SK-N-SH (cell line): ENCODE data around the gene CBFB. TPM values are rescaled to one million over a fixed set of nuclear protein-coding genes. Genes with fewer than 3 reads are reported as not detected.

Experiments
- CTCF ChIA-PET: fragments of 300-600, 350-600 bp; formaldehyde crosslinking; extraction: SDS; loops from one replicate; lab custom pipeline; 2021; lab: Yijun Ruan, JAX
- POLR2A ChIA-PET: fragments of 350-600 bp; sonication (Branson Sonifier 250); formaldehyde crosslinking; extraction: SDS; loops from one replicate; lab custom pipeline; 2020; ENCODE audit warnings: antibody characterized with exemption, inconsistent platforms; lab: Yijun Ruan, JAX
- DNase-seq: peaks from one replicate; pipeline ENCODE4 v3.0.0; 2012
- H2AFZ ChIP-seq: fragments of 200-600 bp; sonication (generic); 2 replicates; pipeline ENCODE4 v1.8.1; 2016; ENCODE audit warnings: antibody characterized with exemption, mild to moderate bottlenecking, low read depth
- H3F3A ChIP-seq: fragments of 200-600 bp; sonication (generic); replicated peaks from 2 replicates; pipeline ENCODE3; 2016; ENCODE audit warnings: antibody characterized with exemption, mild to moderate bottlenecking; ENCODE audit not compliant: insufficient read depth
- H3K27ac ChIP-seq, 2 experiments: fragments of 200-500 bp in 1 of 2; fragments of 200-600 bp in 1 of 2; sonication (Bioruptor generic) in 1 of 2; sonication (generic), shearing (Covaris generic) in 1 of 2; 2 replicates each; pipeline versions ENCODE4 v1.5.1 to v1.6.1; 2014 to 2016; ENCODE audit warnings: low read depth in 2 of 2, inconsistent platforms in 1 of 2, low read length in 1 of 2, mild to moderate bottlenecking in 1 of 2, mixed read lengths in 1 of 2
- H3K27me3 ChIP-seq: fragments of 200-600 bp; sonication (generic), shearing (Covaris generic); 2 replicates; pipeline ENCODE4 v1.6.1; 2016; ENCODE audit warnings: mixed run types; ENCODE audit not compliant: insufficient read depth
- H3K36me3 ChIP-seq, 2 experiments: fragments of 200-500 bp in 1 of 2; fragments of 200-600 bp in 1 of 2; sonication (Bioruptor generic) in 1 of 2; sonication (generic) in 1 of 2; replicated peaks in 1 of 2; 2 replicates each; pipeline versions ENCODE3 to v1.5.1; 2014 to 2016; ENCODE audit warnings: low read length in 1 of 2, mild to moderate bottlenecking in 1 of 2; ENCODE audit not compliant: insufficient read depth in 2 of 2, control insufficient read depth in 1 of 2
- H3K4me1 ChIP-seq, 2 experiments: fragments of 200-500 bp in 1 of 2; fragments of 200-600 bp in 1 of 2; sonication (Bioruptor generic) in 1 of 2; sonication (generic), shearing (Covaris generic) in 1 of 2; 2 replicates each; pipeline versions ENCODE4 v1.5.1 to v1.6.1; 2014 to 2016; ENCODE audit warnings: low read depth in 1 of 2, low read length in 1 of 2, mixed run types in 1 of 2; ENCODE audit not compliant: insufficient read depth in 2 of 2, control insufficient read depth in 1 of 2
- H3K4me2 ChIP-seq: fragments of 200-600 bp; sonication (generic), shearing (Covaris generic); 2 replicates; pipeline ENCODE4 v1.6.1; 2017; ENCODE audit warnings: mixed run types
- H3K4me3 ChIP-seq, 2 experiments: fragments of 200-500 bp in 1 of 2; fragments of 200-600 bp in 1 of 2; sonication (Bioruptor generic) in 1 of 2; sonication (generic), shearing (Covaris generic) in 1 of 2; 2 replicates each; pipeline versions ENCODE4 v1.5.1 to v1.8.1; 2014 to 2016; ENCODE audit warnings: low read depth in 2 of 2, inconsistent platforms in 1 of 2, low read length in 1 of 2, mild to moderate bottlenecking in 1 of 2, mixed read lengths in 1 of 2, moderate library complexity in 1 of 2
- H3K79me2 ChIP-seq: fragments of 200-600 bp; sonication (generic); 2 replicates; pipeline ENCODE4 v1.8.1; 2017; ENCODE audit warnings: mild to moderate bottlenecking; ENCODE audit not compliant: insufficient read depth
- H3K9ac ChIP-seq: fragments of 200-600 bp; sonication (generic); 2 replicates; pipeline ENCODE4 v1.6.1; 2017; ENCODE audit warnings: mixed run types
- H3K9me2 ChIP-seq: fragments of 200-600 bp; sonication (generic); 2 replicates; pipeline ENCODE4 v1.6.1; 2017; ENCODE audit warnings: mixed run types
- H3K9me3 ChIP-seq: fragments of 200-600 bp; sonication (generic); 2 replicates; pipeline ENCODE4 v1.6.1; 2017; ENCODE audit warnings: mixed run types, mild to moderate bottlenecking, moderate library complexity
- H4K20me1 ChIP-seq: fragments of 200-600 bp; sonication (generic); 2 replicates; pipeline ENCODE4 v1.6.1; 2017; ENCODE audit warnings: mild to moderate bottlenecking, mixed run types; ENCODE audit not compliant: insufficient read depth
- CTCF ChIP-seq: fragments of 200-600 bp; sonication (generic); IDR thresholded peaks from 2 replicates; pipeline ENCODE4 v1.6.1; 2017; ENCODE audit warnings: antibody characterized with exemption, mild to moderate bottlenecking, moderate library complexity
- EP300 ChIP-seq, 2 experiments: IDR thresholded peaks; 2 replicates each; pipeline versions ENCODE4 v1.4.0 to v1.6.1; 2012; ENCODE audit warnings: borderline replicate concordance in 1 of 2, low read depth in 1 of 2, low read length in 1 of 2
- FOXJ3 ChIP-seq: sonication (generic); formaldehyde crosslinking; IDR thresholded peaks from 2 replicates; pipeline ENCODE4 v1.5.1; 2020; ENCODE audit warnings: mild to moderate bottlenecking, missing genetic modification reagents
- GABPA ChIP-seq: IDR thresholded peaks from 2 replicates; pipeline ENCODE4 v1.4.0; 2012; ENCODE audit warnings: low read depth, mild to moderate bottlenecking
- GATA2 ChIP-seq: sonication (generic); formaldehyde crosslinking; IDR thresholded peaks from 2 replicates; pipeline ENCODE4 v1.5.0; 2020; ENCODE audit warnings: mild to moderate bottlenecking, missing genetic modification reagents
- NRF1 ChIP-seq: IDR thresholded peaks from 2 replicates; pipeline ENCODE4 v1.6.1; 2012; ENCODE audit warnings: low read depth, mild to moderate bottlenecking, low read length
- POLR2AphosphoS5 ChIP-seq: IDR thresholded peaks from 2 replicates; pipeline ENCODE4 v1.6.1; 2012; ENCODE audit warnings: low read depth, low read length
- RXRA ChIP-seq: IDR thresholded peaks from 2 replicates; pipeline ENCODE4 v1.4.0; 2012; ENCODE audit warnings: low read depth, mild to moderate bottlenecking, borderline replicate concordance
- TAF1 ChIP-seq: IDR thresholded peaks from 2 replicates; pipeline ENCODE4 v1.6.1; 2012; ENCODE audit warnings: low read depth, mild to moderate bottlenecking, low read length, moderate library complexity, borderline replicate concordance
- TCF12 ChIP-seq: IDR thresholded peaks from 2 replicates; pipeline ENCODE4 v1.4.0; 2012
- TEAD4 ChIP-seq: IDR thresholded peaks from 2 replicates; pipeline ENCODE4 v1.4.0; 2012; ENCODE audit warnings: mild to moderate bottlenecking, borderline replicate concordance; ENCODE audit not compliant: insufficient read depth
- USF2 ChIP-seq: fragments of 150-350 bp; IDR thresholded peaks from 2 replicates; pipeline ENCODE4 v1.6.1; 2017; ENCODE audit warnings: antibody characterized with exemption, low read length, low read depth, borderline replicate concordance
- WGBS: methylation state at CpG from one replicate; pipeline ENCODE4 v1.1.6; 2017; ENCODE audit warnings: low lambda C conversion rate; 5-methylcytosine and 5-hydroxymethylcytosine counted together
- polyA plus RNA-seq, 3 experiments: library from polyadenylated mRNA; depleted of rRNA; stranded (reverse); fragments of >200 nt; gene quantifications; 2 replicates each; pipeline ENCODE4 v1.2.3, GENCODE V29; 2012
- TF ChIP-seq, protein P1 (sequence below): IDR thresholded peaks from 2 replicates; pipeline ENCODE4 v1.4.0; 2012; ENCODE audit warnings: low read depth
- TF ChIP-seq, protein P2 (sequence below): IDR thresholded peaks from 2 replicates; pipeline ENCODE4 v1.6.1; 2012; ENCODE audit warnings: mild to moderate bottlenecking, low read depth, low read length, moderate library complexity

Gene CBFB
- polyA plus RNA-seq, 1 of the 3 experiments (the other 2 are of a cell fraction): 40.1 TPM

DNA sequence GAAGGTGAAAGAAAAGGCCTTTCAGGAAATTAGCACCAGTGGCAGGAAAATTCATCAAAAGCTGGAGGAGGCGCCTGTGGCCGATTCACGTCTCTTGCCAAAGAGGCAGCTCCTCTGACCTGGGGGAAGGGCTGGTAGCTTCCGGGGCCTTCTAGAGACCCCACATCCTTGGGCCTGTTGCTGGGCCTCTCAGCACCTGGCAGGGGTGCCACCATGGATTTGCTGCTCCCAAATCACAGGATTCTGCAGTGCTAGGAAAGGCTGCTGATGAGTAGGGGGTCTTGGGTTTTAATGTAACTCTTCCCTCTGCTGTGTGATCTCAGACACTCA is 11.6 kb upstream of the CBFB start:
- WGBS: 66% methylated on average over 4 of the region's 4 CpGs
- Histone ChIP-seq H4K20me1 (no peaks in the 10 kb centered on the region), H3K9ac (no peak overlapping the region), H2AFZ (no peak overlapping the region), H3K27me3 (no peaks in the 10 kb centered on the region)
- no peak for TF ChIP-seq GATA2 (CRISPR knock-in tag)
- TF ChIP-seq TEAD4: no peak
- TF ChIP-seq USF2: no peak
- TF ChIP-seq TAF1: no peak
- TF ChIP-seq, protein P1, sequence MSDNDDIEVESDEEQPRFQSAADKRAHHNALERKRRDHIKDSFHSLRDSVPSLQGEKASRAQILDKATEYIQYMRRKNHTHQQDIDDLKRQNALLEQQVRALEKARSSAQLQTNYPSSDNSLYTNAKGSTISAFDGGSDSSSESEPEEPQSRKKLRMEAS: no peak
- no peak for TF ChIP-seq RXRA
- TF ChIP-seq TCF12: no peak
- TF ChIP-seq FOXJ3: no peak
- TF ChIP-seq EP300 (IDR thresholded peaks at IDR 0.05; ENCODE audit: borderline replicate concordance in 1 of 2, low read depth in 1 of 2, low read length in 1 of 2): no peak
- no peak for TF ChIP-seq NRF1
- no peak for TF ChIP-seq CTCF
- TF ChIP-seq, protein P2, sequence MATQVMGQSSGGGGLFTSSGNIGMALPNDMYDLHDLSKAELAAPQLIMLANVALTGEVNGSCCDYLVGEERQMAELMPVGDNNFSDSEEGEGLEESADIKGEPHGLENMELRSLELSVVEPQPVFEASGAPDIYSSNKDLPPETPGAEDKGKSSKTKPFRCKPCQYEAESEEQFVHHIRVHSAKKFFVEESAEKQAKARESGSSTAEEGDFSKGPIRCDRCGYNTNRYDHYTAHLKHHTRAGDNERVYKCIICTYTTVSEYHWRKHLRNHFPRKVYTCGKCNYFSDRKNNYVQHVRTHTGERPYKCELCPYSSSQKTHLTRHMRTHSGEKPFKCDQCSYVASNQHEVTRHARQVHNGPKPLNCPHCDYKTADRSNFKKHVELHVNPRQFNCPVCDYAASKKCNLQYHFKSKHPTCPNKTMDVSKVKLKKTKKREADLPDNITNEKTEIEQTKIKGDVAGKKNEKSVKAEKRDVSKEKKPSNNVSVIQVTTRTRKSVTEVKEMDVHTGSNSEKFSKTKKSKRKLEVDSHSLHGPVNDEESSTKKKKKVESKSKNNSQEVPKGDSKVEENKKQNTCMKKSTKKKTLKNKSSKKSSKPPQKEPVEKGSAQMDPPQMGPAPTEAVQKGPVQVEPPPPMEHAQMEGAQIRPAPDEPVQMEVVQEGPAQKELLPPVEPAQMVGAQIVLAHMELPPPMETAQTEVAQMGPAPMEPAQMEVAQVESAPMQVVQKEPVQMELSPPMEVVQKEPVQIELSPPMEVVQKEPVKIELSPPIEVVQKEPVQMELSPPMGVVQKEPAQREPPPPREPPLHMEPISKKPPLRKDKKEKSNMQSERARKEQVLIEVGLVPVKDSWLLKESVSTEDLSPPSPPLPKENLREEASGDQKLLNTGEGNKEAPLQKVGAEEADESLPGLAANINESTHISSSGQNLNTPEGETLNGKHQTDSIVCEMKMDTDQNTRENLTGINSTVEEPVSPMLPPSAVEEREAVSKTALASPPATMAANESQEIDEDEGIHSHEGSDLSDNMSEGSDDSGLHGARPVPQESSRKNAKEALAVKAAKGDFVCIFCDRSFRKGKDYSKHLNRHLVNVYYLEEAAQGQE: no peak
- no peak for TF ChIP-seq POLR2AphosphoS5
- TF ChIP-seq GABPA: no peak
- TF ChIP-seq, all 33 proteins: peak for 0
- Histone ChIP-seq H3K4me3 (no peak overlapping the region), H3F3A (peaks cover 10% of the 10 kb centered on the region), H3K36me3 (no peaks in the 10 kb centered on the region), H3K4me1 (peaks cover 9 to 11% of the 10 kb centered on the region in 2 experiments; a peak in 2 of 4 replicates), H3K9me3 (no peaks in the 10 kb centered on the region), H3K27ac (no peak overlapping the region), H3K4me2 (no peak overlapping the region), H3K9me2 (no peaks in the 10 kb centered on the region), H3K79me2 (no peaks in the 10 kb centered on the region)
- POLR2A ChIA-PET: interaction anchor here (0.9 to 2.7 kb wide), 6 partner anchors 12 to 153 kb away, joined by 3 to 8 read pairs (median 4); partner anchors contain the start of genes B3GNT9, CBFB and NOL3
- no peak for DNase-seq
- CTCF ChIA-PET: interaction anchor here (0.8 to 23.0 kb wide), 45 partner anchors 10 to 228 kb away, joined by 3 to 470 read pairs (median 5); partner anchors contain the start of genes B3GNT9, CDH16, EXOC3L1 and FBXL8
